Stimulated activated CD4-positive, alpha-beta T cell treated with anti-CD3 and anti-CD28 coated beads, Interleukin-15, amount 100 ng/mL, for 48 hours (primary cell): ENCODE data around the gene TRIP11.

Experiments
- DNase-seq, 2 donors: peaks; one replicate each; pipeline ENCODE4 v3.0.0-alpha.2; 2020; ENCODE audit warnings: low read depth in 2 of 2

TRIP11 gene

GRCh38 chr14:91956616-91957015 is 83.2 kb downstream of the TRIP11 start:
- no peak for DNase-seq

DNA sequence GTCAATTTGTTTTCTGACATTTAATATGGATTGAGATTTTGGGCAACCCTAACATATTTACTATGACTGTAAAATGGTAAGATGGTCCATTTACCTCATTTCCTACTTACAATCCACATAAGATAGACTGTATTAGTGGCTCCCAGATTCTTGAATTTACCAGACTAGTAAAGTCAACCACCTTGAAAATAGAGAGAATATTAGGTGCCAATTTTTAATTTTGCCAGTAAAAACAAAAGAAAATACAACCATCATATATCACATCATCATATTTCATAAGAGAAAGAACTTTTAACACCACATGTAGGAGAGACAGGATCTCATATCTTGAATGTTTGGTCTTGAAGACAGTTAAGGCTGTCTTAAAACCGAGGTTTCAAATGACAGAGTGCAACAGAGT is 84.7 kb downstream of the TRIP11 start:
- DNase-seq, result no peak

DNA sequence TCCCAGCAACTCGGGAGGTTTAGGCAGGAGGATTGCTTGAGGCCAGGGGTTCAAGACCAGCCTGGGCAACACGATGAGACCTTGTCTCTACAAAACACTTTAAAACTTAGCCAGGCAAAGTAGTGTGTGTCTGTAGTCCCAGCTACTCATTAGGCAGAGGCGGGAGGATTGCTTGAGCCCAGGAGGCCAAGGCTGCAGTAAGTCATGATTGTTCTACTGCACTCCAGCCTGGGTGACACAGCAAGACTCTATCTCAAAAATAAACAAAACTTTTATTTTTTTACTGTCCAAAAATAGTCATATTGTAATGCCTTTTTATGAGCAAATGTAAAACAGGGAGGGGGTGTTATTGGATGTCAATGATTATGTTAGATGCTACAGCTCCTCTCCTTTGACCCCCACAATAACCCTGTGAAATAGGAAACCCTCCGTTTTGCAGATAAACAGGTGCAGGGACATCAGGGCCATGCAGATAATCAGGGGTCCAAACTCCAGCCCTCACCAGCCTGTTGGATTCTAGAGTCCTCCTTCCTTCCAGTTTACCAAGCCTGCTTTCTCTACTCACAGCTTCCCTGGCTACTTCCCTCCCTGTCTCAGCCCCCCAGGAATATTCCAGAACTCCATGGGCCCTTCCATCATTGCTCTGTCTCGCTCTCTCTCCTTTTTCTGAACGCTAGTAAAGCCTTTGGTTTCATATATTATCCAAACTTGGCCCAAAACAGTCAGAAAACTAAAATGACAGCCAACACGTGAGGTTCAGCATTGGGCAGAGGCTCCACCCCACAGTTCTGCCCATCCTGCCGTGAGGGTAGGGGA is 86.5 kb downstream of the TRIP11 start:
- DNase-seq, result no peak

- peak in 1 of 2 donors; percentile 28 for DNase-seq
Measured at GRCh38 chr14:91947475-91948184, 92.2 kb downstream of the TRIP11 start, which contains the start of gene FBLN5. TSS of gene FBLN5 (minus strand) at chr14:91947694. CDS start at chr14:91947229, 465 bp downstream.

DNA sequence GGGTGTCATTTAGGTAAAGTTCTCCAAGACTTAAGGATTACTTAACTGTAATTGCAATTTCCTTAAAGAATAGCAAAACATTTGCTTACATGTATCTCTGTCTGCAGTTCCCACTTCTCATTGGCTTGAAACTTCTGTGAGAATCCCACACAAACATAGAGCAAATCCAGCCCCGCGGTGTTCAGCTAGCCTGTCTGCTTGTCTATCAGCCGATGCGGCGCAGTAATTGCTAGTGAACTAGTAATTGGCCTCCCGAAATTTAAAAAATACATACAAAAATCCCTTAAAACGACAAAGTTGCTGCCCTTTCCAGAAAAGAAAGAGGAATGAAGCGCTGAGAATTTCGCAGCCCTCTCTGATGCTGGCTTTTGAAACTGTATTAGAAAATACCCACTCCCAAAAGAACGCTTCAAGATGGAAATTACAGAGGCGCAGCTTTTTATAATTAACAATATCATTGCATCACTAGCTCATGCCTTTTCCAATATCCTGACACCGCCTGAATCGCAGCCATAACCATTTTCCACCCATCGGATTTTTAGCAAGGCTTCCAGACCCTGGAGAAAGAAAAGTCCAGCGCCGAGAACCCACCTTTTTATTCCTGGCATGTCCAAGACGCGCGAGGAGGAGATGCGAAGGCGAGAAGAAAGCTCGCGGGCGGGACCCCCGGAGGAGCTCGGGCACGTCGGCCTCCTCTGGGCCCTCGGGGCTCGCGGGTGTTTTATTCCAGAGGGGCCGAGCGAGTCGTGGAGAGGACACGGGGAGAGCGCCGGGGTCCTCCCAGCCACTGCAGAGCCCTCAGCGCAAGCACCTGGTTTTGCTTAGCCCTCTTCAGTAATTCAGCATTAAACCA is 93.0 kb downstream of the TRIP11 start:
- no peak for DNase-seq

GRCh38 chr14:91945751-91946621 is 93.9 kb downstream of the TRIP11 start:
- no peak for DNase-seq

GRCh38 chr14:91942946-91943345 is 96.9 kb downstream of the TRIP11 start:
- DNase-seq, result no peak

DNA sequence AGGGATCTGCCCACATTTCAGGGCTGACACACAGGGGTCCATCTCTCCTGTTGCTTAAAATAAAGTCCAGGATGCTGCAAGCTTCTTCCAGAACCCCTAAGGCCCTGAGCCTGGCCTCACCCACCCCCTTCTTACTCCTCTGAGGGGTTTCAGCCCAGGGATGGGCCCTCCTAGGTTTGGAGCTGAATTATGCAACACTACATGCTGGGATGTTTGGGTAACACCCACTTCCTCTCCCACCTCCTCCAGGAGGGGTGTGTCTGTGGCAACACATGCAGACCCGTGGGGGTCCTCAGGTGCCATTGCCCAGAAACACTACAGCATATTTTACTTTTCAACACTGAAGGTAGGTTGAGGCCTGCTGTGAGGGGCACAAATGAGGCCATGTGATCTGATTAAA is 97.7 kb downstream of the TRIP11 start:
- no peak for DNase-seq

- no peak for DNase-seq
Measured at GRCh38 chr14:91940209-91940608, 99.7 kb downstream of the TRIP11 start.

DNA sequence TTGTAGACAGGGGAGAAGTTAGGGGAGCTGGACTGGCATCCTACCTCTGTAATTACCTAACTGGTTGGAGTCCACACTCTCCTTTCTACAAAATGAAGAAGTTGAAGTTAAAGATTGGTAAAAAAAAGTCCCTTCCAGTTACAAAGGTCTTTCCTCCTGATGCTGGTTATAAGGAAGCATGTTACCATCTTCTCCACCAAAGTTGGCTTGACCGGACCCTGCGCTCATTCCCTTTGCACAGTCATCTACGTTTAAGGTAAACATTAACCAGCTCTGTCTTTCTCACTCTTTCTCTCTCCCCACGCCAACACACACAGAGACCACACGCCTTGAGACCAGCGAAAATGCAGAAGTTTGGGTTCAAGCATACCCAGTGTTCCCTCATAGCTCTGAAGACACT is 104.3 kb downstream of the TRIP11 start:
- no peak for DNase-seq

DNA sequence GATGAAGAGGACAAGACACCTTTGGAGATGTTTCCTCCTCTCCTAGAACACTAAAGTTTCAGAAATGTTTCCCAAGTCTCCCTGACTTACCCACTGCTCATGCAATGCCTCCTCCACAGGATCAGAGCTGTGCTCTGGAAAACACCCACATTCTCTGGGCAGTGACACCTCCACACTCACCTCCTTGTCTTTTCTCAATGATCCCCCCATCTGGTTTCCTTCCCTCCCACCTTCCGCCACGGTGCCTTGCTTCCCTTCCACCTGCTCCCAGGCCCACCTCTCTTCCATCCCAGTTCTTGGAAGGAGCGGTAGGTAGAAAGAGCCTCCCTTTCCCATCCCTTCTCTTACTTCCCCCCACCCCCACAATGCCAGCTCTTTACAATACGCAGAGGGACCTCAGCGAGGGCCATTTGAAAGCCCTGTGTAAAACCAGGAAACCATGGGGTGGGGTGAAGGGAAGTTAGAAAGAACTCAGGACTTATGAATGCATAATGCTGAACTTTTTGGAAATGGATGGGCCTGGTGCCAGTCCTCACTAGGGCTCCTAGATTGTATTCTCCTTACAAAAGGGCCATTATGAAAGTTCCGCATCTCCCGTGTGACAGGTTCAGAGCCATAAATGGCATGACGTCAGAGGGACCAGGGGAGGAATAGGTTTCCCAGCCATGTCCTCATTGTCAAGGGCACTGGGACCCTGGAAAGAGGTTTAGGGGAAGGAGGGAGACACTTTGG is 105.1 kb downstream of the TRIP11 start:
- DNase-seq, result no peak

- no peak for DNase-seq
Measured at GRCh38 chr14:91931478-91932088, 108.3 kb downstream of the TRIP11 start.

GRCh38 chr14:91929700-91930099 is 110.2 kb downstream of the TRIP11 start:
- DNase-seq, result no peak

GRCh38 chr14:91927800-91928199 is 112.1 kb downstream of the TRIP11 start:
- no peak for DNase-seq

GRCh38 chr14:91927191-91927590 is 112.7 kb downstream of the TRIP11 start:
- DNase-seq, result no peak

DNA sequence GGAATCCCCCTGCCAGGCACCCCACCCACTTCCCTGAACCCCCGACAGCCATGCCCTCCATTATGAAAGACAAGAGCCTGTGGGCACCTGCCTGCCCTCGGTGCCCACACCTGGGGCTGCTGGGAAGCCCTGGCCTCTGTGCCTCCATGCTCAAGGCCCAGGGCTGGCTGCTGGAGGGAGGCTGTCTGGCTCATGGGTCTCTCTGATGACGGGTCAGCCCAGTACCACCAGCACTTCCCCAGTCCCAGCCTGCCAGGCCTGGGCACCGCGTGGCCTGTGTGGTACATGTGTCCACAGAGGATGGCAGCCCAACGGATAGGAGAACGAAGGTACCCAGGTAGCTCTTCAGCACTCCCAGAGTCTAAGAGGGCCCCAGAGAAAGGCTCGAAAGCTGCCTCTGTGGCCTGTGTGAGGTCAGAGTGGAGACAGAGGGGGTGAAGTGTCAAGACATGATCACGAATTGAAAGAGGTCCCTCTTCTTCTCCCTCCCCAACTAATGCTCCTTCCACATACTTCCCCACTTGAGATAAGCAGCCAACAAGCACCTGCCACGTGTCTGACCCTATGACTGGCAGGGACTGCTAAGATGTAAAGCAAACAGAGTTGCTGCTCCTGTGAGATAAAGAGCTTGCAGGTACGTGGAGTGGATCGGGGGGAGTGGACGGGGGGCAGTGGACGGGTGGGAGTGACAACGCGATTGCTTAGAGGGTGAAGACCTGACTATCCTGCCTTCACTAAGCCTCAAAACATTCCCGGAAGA is 113.5 kb downstream of the TRIP11 start:
- no peak for DNase-seq

- no peak for DNase-seq
Measured at GRCh38 chr14:91925727-91926121, 114.1 kb downstream of the TRIP11 start.

DNA sequence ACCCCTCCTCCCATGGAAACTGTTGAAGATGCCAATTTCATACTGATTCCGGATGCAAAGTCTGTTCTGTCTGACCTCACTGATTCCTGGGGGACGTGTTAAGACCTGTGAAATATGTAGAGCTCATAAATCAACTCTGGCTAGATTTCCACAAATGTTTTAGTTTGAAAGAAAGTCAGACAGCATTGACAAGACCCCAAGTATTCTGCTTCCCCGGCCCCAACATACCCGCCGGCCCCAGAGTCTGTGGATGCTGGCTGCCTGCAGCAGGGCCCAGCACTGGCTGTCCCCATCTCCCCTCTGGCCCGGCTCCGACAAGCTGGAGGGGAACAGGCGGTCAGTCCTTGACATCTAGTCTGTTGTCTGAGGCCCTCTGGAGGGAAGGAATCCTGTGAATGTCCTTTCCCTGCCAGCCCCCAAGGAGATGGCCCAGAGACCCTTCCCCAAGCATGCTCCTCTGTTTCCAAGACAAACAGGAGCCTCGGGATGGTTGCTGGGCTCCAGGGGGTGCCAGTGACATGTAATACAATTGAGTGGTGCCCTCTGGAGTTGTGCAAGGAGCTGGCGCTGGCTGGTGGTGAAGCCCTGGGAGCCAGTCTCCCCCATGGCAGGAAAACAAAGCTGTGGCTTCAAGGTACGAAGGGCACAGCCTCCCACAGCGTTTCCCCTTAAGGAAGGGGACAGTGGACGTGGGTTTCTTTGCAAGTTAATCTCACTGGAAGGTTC is 114.7 kb downstream of the TRIP11 start:
- no peak for DNase-seq

- DNase-seq, result no peak
Measured at GRCh38 chr14:91920526-91920925, 119.3 kb downstream of the TRIP11 start.
